SK-N-SH (cell line): ENCODE data around the gene SORBS2. TPM values are rescaled to one million over a fixed set of nuclear protein-coding genes. Genes with fewer than 3 reads are reported as not detected.

ENCODE experiments used
- CTCF ChIA-PET: fragments of 300-600, 350-600 bp; formaldehyde crosslinking; extraction: SDS; loops from one replicate; lab custom pipeline; 2021; lab: Yijun Ruan, JAX
- POLR2A ChIA-PET: fragments of 350-600 bp; sonication (Branson Sonifier 250); formaldehyde crosslinking; extraction: SDS; loops from one replicate; lab custom pipeline; 2020; ENCODE audit warnings: antibody characterized with exemption, inconsistent platforms; lab: Yijun Ruan, JAX
- DNase-seq: peaks from one replicate; pipeline ENCODE4 v3.0.0; 2012
- H2AFZ ChIP-seq: fragments of 200-600 bp; sonication (generic); 2 replicates; pipeline ENCODE4 v1.8.1; 2016; ENCODE audit warnings: antibody characterized with exemption, mild to moderate bottlenecking, low read depth
- H3F3A ChIP-seq: fragments of 200-600 bp; sonication (generic); replicated peaks from 2 replicates; pipeline ENCODE3; 2016; ENCODE audit warnings: antibody characterized with exemption, mild to moderate bottlenecking; ENCODE audit not compliant: insufficient read depth
- H3K27ac ChIP-seq, 2 experiments: fragments of 200-500 bp in 1 of 2; fragments of 200-600 bp in 1 of 2; sonication (Bioruptor generic) in 1 of 2; sonication (generic), shearing (Covaris generic) in 1 of 2; 2 replicates each; pipeline versions ENCODE4 v1.5.1 to v1.6.1; 2014 to 2016; ENCODE audit warnings: low read depth in 2 of 2, inconsistent platforms in 1 of 2, low read length in 1 of 2, mild to moderate bottlenecking in 1 of 2, mixed read lengths in 1 of 2
- H3K27me3 ChIP-seq: fragments of 200-600 bp; sonication (generic), shearing (Covaris generic); 2 replicates; pipeline ENCODE4 v1.6.1; 2016; ENCODE audit warnings: mixed run types; ENCODE audit not compliant: insufficient read depth
- H3K36me3 ChIP-seq, 2 experiments: fragments of 200-500 bp in 1 of 2; fragments of 200-600 bp in 1 of 2; sonication (Bioruptor generic) in 1 of 2; sonication (generic) in 1 of 2; replicated peaks in 1 of 2; 2 replicates each; pipeline versions ENCODE3 to v1.5.1; 2014 to 2016; ENCODE audit warnings: low read length in 1 of 2, mild to moderate bottlenecking in 1 of 2; ENCODE audit not compliant: insufficient read depth in 2 of 2, control insufficient read depth in 1 of 2
- H3K4me1 ChIP-seq, 2 experiments: fragments of 200-500 bp in 1 of 2; fragments of 200-600 bp in 1 of 2; sonication (Bioruptor generic) in 1 of 2; sonication (generic), shearing (Covaris generic) in 1 of 2; 2 replicates each; pipeline versions ENCODE4 v1.5.1 to v1.6.1; 2014 to 2016; ENCODE audit warnings: low read depth in 1 of 2, low read length in 1 of 2, mixed run types in 1 of 2; ENCODE audit not compliant: insufficient read depth in 2 of 2, control insufficient read depth in 1 of 2
- H3K4me2 ChIP-seq: fragments of 200-600 bp; sonication (generic), shearing (Covaris generic); 2 replicates; pipeline ENCODE4 v1.6.1; 2017; ENCODE audit warnings: mixed run types
- H3K4me3 ChIP-seq, 2 experiments: fragments of 200-500 bp in 1 of 2; fragments of 200-600 bp in 1 of 2; sonication (Bioruptor generic) in 1 of 2; sonication (generic), shearing (Covaris generic) in 1 of 2; 2 replicates each; pipeline versions ENCODE4 v1.5.1 to v1.8.1; 2014 to 2016; ENCODE audit warnings: low read depth in 2 of 2, inconsistent platforms in 1 of 2, low read length in 1 of 2, mild to moderate bottlenecking in 1 of 2, mixed read lengths in 1 of 2, moderate library complexity in 1 of 2
- H3K79me2 ChIP-seq: fragments of 200-600 bp; sonication (generic); 2 replicates; pipeline ENCODE4 v1.8.1; 2017; ENCODE audit warnings: mild to moderate bottlenecking; ENCODE audit not compliant: insufficient read depth
- H3K9ac ChIP-seq: fragments of 200-600 bp; sonication (generic); 2 replicates; pipeline ENCODE4 v1.6.1; 2017; ENCODE audit warnings: mixed run types
- H3K9me2 ChIP-seq: fragments of 200-600 bp; sonication (generic); 2 replicates; pipeline ENCODE4 v1.6.1; 2017; ENCODE audit warnings: mixed run types
- H3K9me3 ChIP-seq: fragments of 200-600 bp; sonication (generic); 2 replicates; pipeline ENCODE4 v1.6.1; 2017; ENCODE audit warnings: mixed run types, mild to moderate bottlenecking, moderate library complexity
- H4K20me1 ChIP-seq: fragments of 200-600 bp; sonication (generic); 2 replicates; pipeline ENCODE4 v1.6.1; 2017; ENCODE audit warnings: mild to moderate bottlenecking, mixed run types; ENCODE audit not compliant: insufficient read depth
- ELF1 ChIP-seq: IDR thresholded peaks from 2 replicates; pipeline ENCODE4 v1.4.0; 2012
- EZH2phosphoT487 ChIP-seq: fragments of 200-600 bp; sonication (generic); IDR thresholded peaks from 2 replicates; pipeline ENCODE4 v1.6.1; 2017; ENCODE audit warnings: low read depth, mixed run types, mild to moderate bottlenecking, antibody characterized with exemption, moderate library complexity, borderline replicate concordance
- FOSL2 ChIP-seq: IDR thresholded peaks from 2 replicates; pipeline ENCODE4 v1.4.0; 2012; ENCODE audit warnings: low read depth, mild to moderate bottlenecking, moderate library complexity, borderline replicate concordance
- GABPA ChIP-seq: IDR thresholded peaks from 2 replicates; pipeline ENCODE4 v1.4.0; 2012; ENCODE audit warnings: low read depth, mild to moderate bottlenecking
- IRF3 ChIP-seq: fragments of 150-350 bp; IDR thresholded peaks from 2 replicates; pipeline ENCODE4 v1.6.1; 2016; ENCODE audit warnings: mild to moderate bottlenecking, low read depth, low read length
- JUND ChIP-seq: IDR thresholded peaks from 2 replicates; pipeline ENCODE4 v1.4.0; 2012
- MXI1 ChIP-seq: IDR thresholded peaks from 2 replicates; pipeline ENCODE4 v1.6.1; 2012; ENCODE audit warnings: mild to moderate bottlenecking, low read depth, low read length, improper control_type of control experiment
- NRF1 ChIP-seq: IDR thresholded peaks from 2 replicates; pipeline ENCODE4 v1.6.1; 2012; ENCODE audit warnings: low read depth, mild to moderate bottlenecking, low read length
- POLR2AphosphoS5 ChIP-seq: IDR thresholded peaks from 2 replicates; pipeline ENCODE4 v1.6.1; 2012; ENCODE audit warnings: low read depth, low read length
- RAD21 ChIP-seq: IDR thresholded peaks from 2 replicates; pipeline ENCODE4 v1.6.1; 2012; ENCODE audit warnings: mild to moderate bottlenecking, low read length
- RFX5 ChIP-seq: IDR thresholded peaks from 2 replicates; pipeline ENCODE4 v1.6.1; 2012; ENCODE audit warnings: mild to moderate bottlenecking, improper control_type of control experiment, low read length
- SMC3 ChIP-seq: IDR thresholded peaks from 2 replicates; pipeline ENCODE4 v1.6.1; 2012; ENCODE audit warnings: low read depth, low read length, improper control_type of control experiment
- TAF1 ChIP-seq: IDR thresholded peaks from 2 replicates; pipeline ENCODE4 v1.6.1; 2012; ENCODE audit warnings: low read depth, mild to moderate bottlenecking, low read length, moderate library complexity, borderline replicate concordance
- TCF12 ChIP-seq: IDR thresholded peaks from 2 replicates; pipeline ENCODE4 v1.4.0; 2012
- USF2 ChIP-seq: fragments of 150-350 bp; IDR thresholded peaks from 2 replicates; pipeline ENCODE4 v1.6.1; 2017; ENCODE audit warnings: antibody characterized with exemption, low read length, low read depth, borderline replicate concordance
- YY1 ChIP-seq: IDR thresholded peaks from 2 replicates; pipeline ENCODE4 v1.4.0; 2012; ENCODE audit warnings: low read depth, mild to moderate bottlenecking
- WGBS: methylation state at CpG from one replicate; pipeline ENCODE4 v1.1.6; 2017; ENCODE audit warnings: low lambda C conversion rate; 5-methylcytosine and 5-hydroxymethylcytosine counted together
- polyA plus RNA-seq, 3 experiments: library from polyadenylated mRNA; depleted of rRNA; stranded (reverse); fragments of >200 nt; gene quantifications; 2 replicates each; pipeline ENCODE4 v1.2.3, GENCODE V29; 2012
- TF ChIP-seq, protein P1 (sequence below): IDR thresholded peaks from 2 replicates; pipeline ENCODE4; 2012

Gene SORBS2
- polyA plus RNA-seq, 1 of the 3 experiments (the other 2 are of a cell fraction), result 2.5 TPM

- Histone ChIP-seq H3K27ac (no peak overlapping the region), H3K9me2 (no peaks in the 10 kb centered on the region), H3K79me2 (no peaks in the 10 kb centered on the region), H2AFZ (no peak overlapping the region)
- POLR2A ChIA-PET, result interaction anchor here (0.7 kb wide), 1 partner anchor 257 kb away, joined by 3 read pairs; no protein-coding TSS in a partner anchor
- TF ChIP-seq TAF1 (no peak), ELF1 (no peak), RFX5 (no peak), MXI1 (no peak), TCF12 (no peak), SMC3 (no peak), USF2 (no peak), NRF1 (no peak), POLR2AphosphoS5 (no peak), FOSL2 (no peak), EZH2phosphoT487 (no peak), RAD21 (no peak), IRF3 (no peak), YY1 (no peak), GABPA (no peak), JUND (no peak)
- TF ChIP-seq, protein P1, sequence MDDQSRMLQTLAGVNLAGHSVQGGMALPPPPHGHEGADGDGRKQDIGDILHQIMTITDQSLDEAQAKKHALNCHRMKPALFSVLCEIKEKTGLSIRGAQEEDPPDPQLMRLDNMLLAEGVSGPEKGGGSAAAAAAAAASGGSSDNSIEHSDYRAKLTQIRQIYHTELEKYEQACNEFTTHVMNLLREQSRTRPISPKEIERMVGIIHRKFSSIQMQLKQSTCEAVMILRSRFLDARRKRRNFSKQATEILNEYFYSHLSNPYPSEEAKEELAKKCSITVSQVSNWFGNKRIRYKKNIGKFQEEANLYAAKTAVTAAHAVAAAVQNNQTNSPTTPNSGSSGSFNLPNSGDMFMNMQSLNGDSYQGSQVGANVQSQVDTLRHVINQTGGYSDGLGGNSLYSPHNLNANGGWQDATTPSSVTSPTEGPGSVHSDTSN, result no peak
- TF ChIP-seq, all 33 proteins: peak for 0
- H4K20me1 ChIP-seq, result no peaks in the 10 kb centered on the region
- CTCF ChIA-PET, result interaction anchor here (0.6 to 1.0 kb wide), 3 partner anchors 13 to 357 kb away, joined by 3 to 4 read pairs (median 3); no protein-coding TSS in a partner anchor
- no peak overlapping the region for H3K4me3 ChIP-seq
- 82% methylated on average over 4 of the region's 4 CpGs for WGBS
- H3K4me1 ChIP-seq, result no peaks in the 10 kb centered on the region; a peak in 1 of 4 replicates
- H3F3A ChIP-seq, result no peaks in the 10 kb centered on the region
- no peak overlapping the region for H3K9ac ChIP-seq
- H3K4me2 ChIP-seq, result no peak overlapping the region
- H3K9me3 ChIP-seq, result no peaks in the 10 kb centered on the region
- DNase-seq, result no peak
- no peaks in the 10 kb centered on the region for H3K36me3 ChIP-seq
- no peaks in the 10 kb centered on the region for H3K27me3 ChIP-seq
These were observed 147.5 kb downstream of the SORBS2 start for GRCh38 chr4:185664481-185664880.
